SK-N-SH (cell line): ENCODE measurements around the gene CD36. TPM values are rescaled to one million over a fixed set of nuclear protein-coding genes. Genes with fewer than 3 reads are reported as not detected.
A peak's percentile ranks its signal among the peaks of the same experiment; 100 is the strongest.

Source experiments
- CTCF ChIA-PET: fragments of 300-600, 350-600 bp; formaldehyde crosslinking; extraction: SDS; loops from one replicate; lab custom pipeline; 2021; lab: Yijun Ruan, JAX
- POLR2A ChIA-PET: fragments of 350-600 bp; sonication (Branson Sonifier 250); formaldehyde crosslinking; extraction: SDS; loops from one replicate; lab custom pipeline; 2020; ENCODE audit warnings: antibody characterized with exemption, inconsistent platforms; lab: Yijun Ruan, JAX
- DNase-seq: peaks from one replicate; pipeline ENCODE4 v3.0.0; 2012
- H2AFZ ChIP-seq: fragments of 200-600 bp; sonication (generic); 2 replicates; pipeline ENCODE4 v1.8.1; 2016; ENCODE audit warnings: antibody characterized with exemption, mild to moderate bottlenecking, low read depth
- H3F3A ChIP-seq: fragments of 200-600 bp; sonication (generic); replicated peaks from 2 replicates; pipeline ENCODE3; 2016; ENCODE audit warnings: antibody characterized with exemption, mild to moderate bottlenecking; ENCODE audit not compliant: insufficient read depth
- H3K27ac ChIP-seq, 2 experiments: fragments of 200-500 bp in 1 of 2; fragments of 200-600 bp in 1 of 2; sonication (Bioruptor generic) in 1 of 2; sonication (generic), shearing (Covaris generic) in 1 of 2; 2 replicates each; pipeline versions ENCODE4 v1.5.1 to v1.6.1; 2014 to 2016; ENCODE audit warnings: low read depth in 2 of 2, inconsistent platforms in 1 of 2, low read length in 1 of 2, mild to moderate bottlenecking in 1 of 2, mixed read lengths in 1 of 2
- H3K27me3 ChIP-seq: fragments of 200-600 bp; sonication (generic), shearing (Covaris generic); 2 replicates; pipeline ENCODE4 v1.6.1; 2016; ENCODE audit warnings: mixed run types; ENCODE audit not compliant: insufficient read depth
- H3K36me3 ChIP-seq, 2 experiments: fragments of 200-500 bp in 1 of 2; fragments of 200-600 bp in 1 of 2; sonication (Bioruptor generic) in 1 of 2; sonication (generic) in 1 of 2; replicated peaks in 1 of 2; 2 replicates each; pipeline versions ENCODE3 to v1.5.1; 2014 to 2016; ENCODE audit warnings: low read length in 1 of 2, mild to moderate bottlenecking in 1 of 2; ENCODE audit not compliant: insufficient read depth in 2 of 2, control insufficient read depth in 1 of 2
- H3K4me1 ChIP-seq, 2 experiments: fragments of 200-500 bp in 1 of 2; fragments of 200-600 bp in 1 of 2; sonication (Bioruptor generic) in 1 of 2; sonication (generic), shearing (Covaris generic) in 1 of 2; 2 replicates each; pipeline versions ENCODE4 v1.5.1 to v1.6.1; 2014 to 2016; ENCODE audit warnings: low read depth in 1 of 2, low read length in 1 of 2, mixed run types in 1 of 2; ENCODE audit not compliant: insufficient read depth in 2 of 2, control insufficient read depth in 1 of 2
- H3K4me2 ChIP-seq: fragments of 200-600 bp; sonication (generic), shearing (Covaris generic); 2 replicates; pipeline ENCODE4 v1.6.1; 2017; ENCODE audit warnings: mixed run types
- H3K4me3 ChIP-seq, 2 experiments: fragments of 200-500 bp in 1 of 2; fragments of 200-600 bp in 1 of 2; sonication (Bioruptor generic) in 1 of 2; sonication (generic), shearing (Covaris generic) in 1 of 2; 2 replicates each; pipeline versions ENCODE4 v1.5.1 to v1.8.1; 2014 to 2016; ENCODE audit warnings: low read depth in 2 of 2, inconsistent platforms in 1 of 2, low read length in 1 of 2, mild to moderate bottlenecking in 1 of 2, mixed read lengths in 1 of 2, moderate library complexity in 1 of 2
- H3K79me2 ChIP-seq: fragments of 200-600 bp; sonication (generic); 2 replicates; pipeline ENCODE4 v1.8.1; 2017; ENCODE audit warnings: mild to moderate bottlenecking; ENCODE audit not compliant: insufficient read depth
- H3K9ac ChIP-seq: fragments of 200-600 bp; sonication (generic); 2 replicates; pipeline ENCODE4 v1.6.1; 2017; ENCODE audit warnings: mixed run types
- H3K9me2 ChIP-seq: fragments of 200-600 bp; sonication (generic); 2 replicates; pipeline ENCODE4 v1.6.1; 2017; ENCODE audit warnings: mixed run types
- H3K9me3 ChIP-seq: fragments of 200-600 bp; sonication (generic); 2 replicates; pipeline ENCODE4 v1.6.1; 2017; ENCODE audit warnings: mixed run types, mild to moderate bottlenecking, moderate library complexity
- H4K20me1 ChIP-seq: fragments of 200-600 bp; sonication (generic); 2 replicates; pipeline ENCODE4 v1.6.1; 2017; ENCODE audit warnings: mild to moderate bottlenecking, mixed run types; ENCODE audit not compliant: insufficient read depth
- CHD2 ChIP-seq: fragments of 150-350 bp; IDR thresholded peaks from 2 replicates; pipeline ENCODE4 v1.6.1; 2018; ENCODE audit warnings: low read length; ENCODE audit not compliant: partially characterized antibody
- ELF1 ChIP-seq: IDR thresholded peaks from 2 replicates; pipeline ENCODE4 v1.4.0; 2012
- EZH2phosphoT487 ChIP-seq: fragments of 200-600 bp; sonication (generic); IDR thresholded peaks from 2 replicates; pipeline ENCODE4 v1.6.1; 2017; ENCODE audit warnings: low read depth, mixed run types, mild to moderate bottlenecking, antibody characterized with exemption, moderate library complexity, borderline replicate concordance
- FOSL2 ChIP-seq: IDR thresholded peaks from 2 replicates; pipeline ENCODE4 v1.4.0; 2012; ENCODE audit warnings: low read depth, mild to moderate bottlenecking, moderate library complexity, borderline replicate concordance
- IRF3 ChIP-seq: fragments of 150-350 bp; IDR thresholded peaks from 2 replicates; pipeline ENCODE4 v1.6.1; 2016; ENCODE audit warnings: mild to moderate bottlenecking, low read depth, low read length
- MXI1 ChIP-seq: IDR thresholded peaks from 2 replicates; pipeline ENCODE4 v1.6.1; 2012; ENCODE audit warnings: mild to moderate bottlenecking, low read depth, low read length, improper control_type of control experiment
- POLR2AphosphoS5 ChIP-seq: IDR thresholded peaks from 2 replicates; pipeline ENCODE4 v1.6.1; 2012; ENCODE audit warnings: low read depth, low read length
- RCOR1 ChIP-seq: fragments of 150-350 bp; IDR thresholded peaks from 2 replicates; pipeline ENCODE4 v1.6.1; 2017; ENCODE audit warnings: antibody characterized with exemption, low read length
- RFX5 ChIP-seq: IDR thresholded peaks from 2 replicates; pipeline ENCODE4 v1.6.1; 2012; ENCODE audit warnings: mild to moderate bottlenecking, improper control_type of control experiment, low read length
- RXRA ChIP-seq: IDR thresholded peaks from 2 replicates; pipeline ENCODE4 v1.4.0; 2012; ENCODE audit warnings: low read depth, mild to moderate bottlenecking, borderline replicate concordance
- TAF1 ChIP-seq: IDR thresholded peaks from 2 replicates; pipeline ENCODE4 v1.6.1; 2012; ENCODE audit warnings: low read depth, mild to moderate bottlenecking, low read length, moderate library complexity, borderline replicate concordance
- TCF12 ChIP-seq: IDR thresholded peaks from 2 replicates; pipeline ENCODE4 v1.4.0; 2012
- USF1 ChIP-seq: IDR thresholded peaks from 2 replicates; pipeline ENCODE4 v1.4.0; 2012; ENCODE audit warnings: low read depth, borderline replicate concordance
- ZBTB33 ChIP-seq: IDR thresholded peaks from 2 replicates; pipeline ENCODE4 v1.4.0; 2012; ENCODE audit warnings: low read depth, borderline replicate concordance
- WGBS: methylation state at CpG from one replicate; pipeline ENCODE4 v1.1.6; 2017; ENCODE audit warnings: low lambda C conversion rate; 5-methylcytosine and 5-hydroxymethylcytosine counted together
- polyA plus RNA-seq, 3 experiments: library from polyadenylated mRNA; depleted of rRNA; stranded (reverse); fragments of >200 nt; gene quantifications; 2 replicates each; pipeline ENCODE4 v1.2.3, GENCODE V29; 2012

Gene CD36
- polyA plus RNA-seq, 1 of the 3 experiments (the other 2 are of a cell fraction) = 0.10 TPM

GRCh38 chr7:80647436-80647835 is 9.0 kb downstream of the CD36 start:
- no peak overlapping the region for H3K9ac ChIP-seq

More at GRCh38 chr7:80647436-80647835, 9.0 kb downstream of the CD36 start:
- no peaks in the 10 kb centered on the region for H3K36me3 ChIP-seq
- peak overlapping the region; percentile 5; the same call in 1 of the 2 replicates for H2AFZ ChIP-seq
- H4K20me1 ChIP-seq = no peaks in the 10 kb centered on the region
- DNase-seq = no peak
- no peak overlapping the region for H3K27ac ChIP-seq
- TF ChIP-seq TAF1 (no peak), ELF1 (no peak), RXRA (no peak), ZBTB33 (no peak), RCOR1 (no peak), TCF12 (no peak), EZH2phosphoT487 (no peak), MXI1 (no peak), POLR2AphosphoS5 (no peak), IRF3 (no peak), CHD2 (no peak), FOSL2 (no peak), USF1 (no peak), RFX5 (no peak)
- POLR2A ChIA-PET = no interaction called here
- WGBS = 28% methylated on average over 3 of the region's 3 CpGs
- no peaks in the 10 kb centered on the region for H3F3A ChIP-seq
- no peaks in the 10 kb centered on the region for H3K9me2 ChIP-seq
- H3K4me3 ChIP-seq = no peak overlapping the region
- no peak overlapping the region for H3K4me2 ChIP-seq
- no peaks in the 10 kb centered on the region; a peak in 1 of 4 replicates for H3K4me1 ChIP-seq
- CTCF ChIA-PET = interaction anchor here (0.7 to 1.0 kb wide), 2 partner anchors 11 to 18 kb away, joined by 4 to 5 read pairs; no protein-coding TSS in a partner anchor
- H3K79me2 ChIP-seq = no peaks in the 10 kb centered on the region
- no peaks in the 10 kb centered on the region for H3K27me3 ChIP-seq
- H3K9me3 ChIP-seq = no peaks in the 10 kb centered on the region
